Ascending aorta (tissue), 2 donors: ENCODE results near the gene REV1. TPM values are rescaled to one million over a fixed set of nuclear protein-coding genes. Genes with fewer than 3 reads are reported as not detected.
"Not testable (repeated sequence)": the region's sequence is repeated elsewhere in the genome, so short reads cannot be mapped to it uniquely, and the experiment has no call there.

Source experiments
- DNase-seq, 2 donors: peaks; one replicate each; pipeline ENCODE4 v3.0.0-alpha.2; 2019; ENCODE audit warnings: low spot score in 2 of 2
- H3K27ac ChIP-seq, 2 donors: fragments of 200-600 bp; sonication (generic); one replicate each; pipeline ENCODE4 v1.5.1; 2016 to 2017; ENCODE audit warnings: mild to moderate bottlenecking in 1 of 2
- H3K27me3 ChIP-seq: fragments of 200-600 bp; sonication (generic); one replicate; pipeline ENCODE4 v1.5.1; 2017
- H3K36me3 ChIP-seq, 2 donors: fragments of 200-600 bp; sonication (generic); one replicate each; pipeline ENCODE4 v1.5.1; 2016
- H3K4me1 ChIP-seq, 2 donors: fragments of 200-600 bp; sonication (generic); one replicate each; pipeline ENCODE4 v1.5.1; 2016 to 2017; ENCODE audit warnings: mild to moderate bottlenecking in 1 of 2
- H3K4me3 ChIP-seq, 2 donors: fragments of 200-600 bp; sonication (generic); one replicate each; pipeline ENCODE4 v1.5.1; 2016 to 2017; ENCODE audit warnings: mild to moderate bottlenecking in 1 of 2
- H3K9me3 ChIP-seq, 2 donors: fragments of 200-600 bp; sonication (generic); one replicate each; pipeline ENCODE4 v1.5.1; 2016
- intact Hi-C: fragments of 100-400 bp; cut with DNase I; formaldehyde crosslinking; loops from one replicate; pipeline ENCODE4 v1.15.1; 2023
- total RNA-seq: library from RNA; depleted of rRNA; stranded (reverse); fragments of >200 nt; gene quantifications from one replicate; pipeline ENCODE4 v1.1.0, GENCODE V29; 2016
- TF ChIP-seq, protein P1 (sequence below), 3 experiments: fragments of 200-600 bp in 2 of 3; fragments of 450-650 bp in 1 of 3; sonication (generic) in 2 of 3; IDR thresholded peaks; one replicate each; pipeline ENCODE4 v1.5.1; 2016 to 2019; ENCODE audit warnings: antibody characterized with exemption in 3 of 3, mild to moderate bottlenecking in 1 of 3, moderate library complexity in 1 of 3

REV1 gene
- total RNA-seq, 1 donor from 2014 or later, result 26.8 TPM

DNA sequence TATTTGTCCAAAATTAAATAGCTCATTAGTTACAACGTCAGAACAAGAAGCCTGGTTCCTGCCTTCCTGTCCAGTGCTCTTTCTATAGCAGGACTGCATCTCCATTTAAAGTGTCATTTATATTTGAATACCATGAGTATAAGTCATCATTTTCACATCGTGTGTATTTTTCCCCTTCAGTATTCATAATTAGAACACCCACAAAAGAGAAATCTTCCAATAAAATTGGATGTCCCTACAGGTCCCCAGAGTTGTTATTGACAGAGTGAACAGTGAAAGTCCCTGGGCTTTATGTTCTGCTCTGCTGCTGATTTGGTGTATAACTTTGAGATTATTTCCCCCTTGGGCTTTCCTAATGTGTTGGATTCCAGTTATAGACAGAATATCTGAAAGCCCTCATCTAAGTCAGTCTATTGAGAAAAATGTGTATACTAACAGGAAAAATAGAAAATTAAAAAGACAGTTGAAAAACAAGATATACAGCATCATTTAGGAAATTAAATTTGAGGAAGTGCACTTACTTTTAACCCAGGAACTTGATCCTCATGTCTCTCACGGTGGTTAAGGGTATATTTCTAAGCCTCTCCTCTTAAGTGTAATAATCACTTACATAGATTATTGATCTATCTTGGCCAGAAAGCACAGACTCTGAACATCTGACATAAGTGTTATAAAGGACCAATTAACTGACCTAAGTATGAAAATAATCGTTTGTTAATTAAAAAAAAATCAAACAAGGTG lies 15.2 kb upstream of the REV1 start:
- Histone ChIP-seq H3K36me3 (no peaks in the 10 kb centered on the region), H3K4me1 (no peaks in the 10 kb centered on the region), H3K27ac (no peak overlapping the region), H3K4me3 (no peak overlapping the region), H3K27me3 (no peaks in the 10 kb centered on the region), H3K9me3 (no peaks in the 10 kb centered on the region)
- intact Hi-C loops, result no loop called here
- DNase-seq, result no peak
- TF ChIP-seq, protein P1, sequence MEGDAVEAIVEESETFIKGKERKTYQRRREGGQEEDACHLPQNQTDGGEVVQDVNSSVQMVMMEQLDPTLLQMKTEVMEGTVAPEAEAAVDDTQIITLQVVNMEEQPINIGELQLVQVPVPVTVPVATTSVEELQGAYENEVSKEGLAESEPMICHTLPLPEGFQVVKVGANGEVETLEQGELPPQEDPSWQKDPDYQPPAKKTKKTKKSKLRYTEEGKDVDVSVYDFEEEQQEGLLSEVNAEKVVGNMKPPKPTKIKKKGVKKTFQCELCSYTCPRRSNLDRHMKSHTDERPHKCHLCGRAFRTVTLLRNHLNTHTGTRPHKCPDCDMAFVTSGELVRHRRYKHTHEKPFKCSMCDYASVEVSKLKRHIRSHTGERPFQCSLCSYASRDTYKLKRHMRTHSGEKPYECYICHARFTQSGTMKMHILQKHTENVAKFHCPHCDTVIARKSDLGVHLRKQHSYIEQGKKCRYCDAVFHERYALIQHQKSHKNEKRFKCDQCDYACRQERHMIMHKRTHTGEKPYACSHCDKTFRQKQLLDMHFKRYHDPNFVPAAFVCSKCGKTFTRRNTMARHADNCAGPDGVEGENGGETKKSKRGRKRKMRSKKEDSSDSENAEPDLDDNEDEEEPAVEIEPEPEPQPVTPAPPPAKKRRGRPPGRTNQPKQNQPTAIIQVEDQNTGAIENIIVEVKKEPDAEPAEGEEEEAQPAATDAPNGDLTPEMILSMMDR (IDR thresholded peaks at IDR 0.05), result no peak

GRCh38 chr2:99503662-99504416 lies 14.0 kb upstream of the REV1 start:
- H3K27me3 ChIP-seq, H3K27ac ChIP-seq, H3K9me3 ChIP-seq, H3K36me3 ChIP-seq, intact Hi-C loops, DNase-seq, H3K4me3 ChIP-seq, H3K4me1 ChIP-seq: not testable (repeated sequence)

- no peaks in the 10 kb centered on the region for H3K36me3 ChIP-seq
- DNase-seq, result no peak
- TF ChIP-seq, protein P1 (IDR thresholded peaks at IDR 0.05), result no peak
- H3K4me1 ChIP-seq, result no peaks in the 10 kb centered on the region
- H3K4me3 ChIP-seq, result no peak overlapping the region
- no peak overlapping the region for H3K27ac ChIP-seq
- H3K27me3 ChIP-seq, result no peaks in the 10 kb centered on the region
- no peaks in the 10 kb centered on the region for H3K9me3 ChIP-seq
- intact Hi-C loops, result loop anchor here (10.0 kb wide), 1 partner anchor 1069 kb away; the partner anchor contains the start of gene PDCL3
Measured at GRCh38 chr2:99496021-99496420, 6.2 kb upstream of the REV1 start.

DNA sequence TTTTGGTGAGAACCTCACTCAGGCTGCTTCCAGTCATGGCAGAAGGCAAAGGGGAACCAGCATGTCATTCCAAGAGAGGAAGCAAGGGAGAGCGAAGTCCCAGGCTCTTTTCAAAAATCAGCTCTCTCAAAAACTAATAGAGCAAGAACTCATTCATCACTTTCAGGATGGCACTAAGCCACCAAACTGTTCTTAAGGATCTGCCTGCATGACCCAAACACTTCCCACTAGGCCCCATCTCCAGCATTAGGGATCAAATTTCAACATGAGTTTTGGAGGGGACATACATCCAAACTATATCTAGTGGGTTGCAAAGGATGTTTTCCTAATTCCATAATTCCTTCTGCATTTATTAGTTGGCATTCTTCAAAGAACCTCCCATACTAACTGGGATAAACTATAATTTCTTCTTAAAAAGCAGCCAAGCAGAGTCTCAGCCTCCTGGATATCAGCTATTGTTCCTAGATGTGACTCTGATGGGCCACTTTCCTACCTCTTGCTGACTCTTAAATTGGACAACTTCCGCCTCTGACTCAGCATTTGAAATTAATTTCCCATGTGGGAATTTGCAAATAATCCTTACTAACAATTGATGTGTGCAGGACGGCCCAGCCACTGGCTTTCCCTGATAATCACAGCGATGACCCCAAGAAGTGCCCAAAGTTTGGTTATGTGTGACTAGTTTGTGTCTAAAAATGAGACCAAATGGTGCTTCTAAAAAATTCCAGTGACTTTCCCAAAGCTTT lies 5.5 kb upstream of the REV1 start:
- Histone ChIP-seq H3K4me1 (peaks cover 0 to 6% of the 10 kb centered on the region in 2 donors), H3K27ac (no peak overlapping the region), H3K36me3 (no peaks in the 10 kb centered on the region), H3K27me3 (no peaks in the 10 kb centered on the region), H3K4me3 (no peak overlapping the region), H3K9me3 (no peaks in the 10 kb centered on the region)
- TF ChIP-seq, protein P1 (IDR thresholded peaks at IDR 0.05), result no peak
- no peak for DNase-seq
- intact Hi-C loops, result loop anchor here (10.0 kb wide), 1 partner anchor 1070 kb away; the partner anchor contains the start of gene PDCL3

DNA sequence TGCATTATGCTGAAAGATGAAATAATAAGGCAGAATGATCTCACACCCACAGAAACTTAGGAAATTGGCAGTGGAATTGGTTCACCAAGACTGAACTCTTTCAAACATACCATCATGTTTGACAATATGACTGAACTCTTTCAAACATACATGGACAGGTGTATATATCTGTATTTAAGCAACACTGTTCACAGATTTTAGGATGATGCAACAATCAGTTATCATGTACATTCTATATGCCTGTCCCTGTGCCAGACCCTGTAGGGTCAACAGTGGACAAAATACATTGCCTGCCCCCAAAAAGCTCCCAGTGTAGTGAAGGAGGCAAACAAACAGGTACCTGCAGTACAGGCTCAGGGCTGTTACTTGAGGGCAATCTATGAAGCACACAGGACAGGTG lies 2.9 kb upstream of the REV1 start:
- intact Hi-C loops, result loop anchor here (5.0 to 10.0 kb wide), 2 partner anchors 340 to 1072 kb away; partner anchors contain the start of genes LIPT1, PDCL3 and TSGA10
- TF ChIP-seq, protein P1 (IDR thresholded peaks at IDR 0.05), result no peak
- no peak for DNase-seq

More for the DNA sequence above, 2.9 kb upstream of the REV1 start:
- Histone ChIP-seq H3K4me3 (no peak overlapping the region), H3K27ac (no peak overlapping the region), H3K27me3 (no peaks in the 10 kb centered on the region), H3K4me1 (peaks cover 0 to 10% of the 10 kb centered on the region in 2 donors), H3K36me3 (no peaks in the 10 kb centered on the region), H3K9me3 (no peaks in the 10 kb centered on the region)
